Measurements from ENCODE around the gene MATCAP1.

MATCAP1 gene

GRCh38 chr16:67190041-67190440 lies 6.3 kb upstream of the MATCAP1 start, which contains the start of gene EXOC3L1:
Gene EXOC3L1 (minus strand): TSS chr16:67190136. CDS start chr16:67189676, 460 bp downstream.
- Histone ChIP-seq H3K4me3 (ENCODE audit: low read length) (no peak within 1 kb of the TSS), H3K9me3 (replicated peaks; ENCODE audit: insufficient read depth, low read length) (no peaks in the 10 kb centered on the region), H3K4me2 (ENCODE audit: low read depth, low read length) (no peak within 1 kb of the TSS), H2AFZ (ENCODE audit: low read length) (no peak within 1 kb of the TSS), H3K9me2 (replicated peaks; ENCODE audit: insufficient read depth, low read length) (no peaks in the 10 kb centered on the region), H3K36me3 (replicated peaks; ENCODE audit: insufficient read depth, low read length) (peaks cover 5% of the 10 kb centered on the region; the same call in 1 of the 2 replicates), H3K4me1 (ENCODE audit: low read length) (peaks cover 11% of the 10 kb centered on the region), H3F3A (ENCODE audit: insufficient read depth, low read length) (no peaks in the 10 kb centered on the region), H3K9ac (ENCODE audit: low read length) (no peak within 1 kb of the TSS), H3K79me2 (ENCODE audit: low read length) (peaks cover 30% of the 10 kb centered on the region), H3K27me3 (replicated peaks; ENCODE audit: insufficient read depth, low read length) (peaks cover 13% of the 10 kb centered on the region), H4K20me1 (ENCODE audit: insufficient read depth, low read length) (no peaks in the 10 kb centered on the region), H3K27ac (ENCODE audit: low read length) (no peak within 1 kb of the TSS)
- DNase-seq = no peak
- no peak for TF ChIP-seq EZH2phosphoT487 (IDR thresholded peaks at IDR 0.05; ENCODE audit: low read length)
- TF ChIP-seq CTCF (IDR thresholded peaks at IDR 0.05; ENCODE audit: low read length) = no peak
- no peak for TF ChIP-seq EZH2 (optimal IDR thresholded peaks at IDR 0.05; ENCODE audit: low read depth, low read length)

- H3K79me2 ChIP-seq (ENCODE audit: low read length) = peaks cover 18% of the 10 kb centered on the region
- no peaks in the 10 kb centered on the region for H3K9me3 ChIP-seq (replicated peaks; ENCODE audit: insufficient read depth, low read length)
- H4K20me1 ChIP-seq (ENCODE audit: insufficient read depth, low read length) = no peaks in the 10 kb centered on the region
- no peaks in the 10 kb centered on the region for H3K9me2 ChIP-seq (replicated peaks; ENCODE audit: insufficient read depth, low read length)
- peaks cover 9% of the 10 kb centered on the region; the same call in 1 of the 2 replicates for H3F3A ChIP-seq (ENCODE audit: insufficient read depth, low read length)
- no peak overlapping the region for H3K4me2 ChIP-seq (ENCODE audit: low read depth, low read length)
- DNase-seq = no peak
- no peak overlapping the region for H3K4me3 ChIP-seq (ENCODE audit: low read length)
- H3K4me1 ChIP-seq (ENCODE audit: low read length) = peaks cover 17% of the 10 kb centered on the region
- no peaks in the 10 kb centered on the region for H3K36me3 ChIP-seq (replicated peaks; ENCODE audit: insufficient read depth, low read length)
- no peak overlapping the region for H2AFZ ChIP-seq (ENCODE audit: low read length)
- TF ChIP-seq EZH2phosphoT487 (IDR thresholded peaks at IDR 0.05; ENCODE audit: low read length) (no peak), CTCF (IDR thresholded peaks at IDR 0.05; ENCODE audit: low read length) (no peak), EZH2 (optimal IDR thresholded peaks at IDR 0.05; ENCODE audit: low read depth, low read length) (no peak)
- peaks cover 13% of the 10 kb centered on the region for H3K27me3 ChIP-seq (replicated peaks; ENCODE audit: insufficient read depth, low read length)
- no peak overlapping the region for H3K9ac ChIP-seq (ENCODE audit: low read length)
- H3K27ac ChIP-seq (ENCODE audit: low read length) = no peak overlapping the region
Observed at GRCh38 chr16:67188798-67189197, 5.0 kb upstream of the MATCAP1 start.

- DNase-seq = no peak
- peaks cover 14% of the 10 kb centered on the region for H3K4me1 ChIP-seq (ENCODE audit: low read length)
- no peak for TF ChIP-seq EZH2 (optimal IDR thresholded peaks at IDR 0.05; ENCODE audit: low read depth, low read length)
- no peak for TF ChIP-seq EZH2phosphoT487 (IDR thresholded peaks at IDR 0.05; ENCODE audit: low read length)
- TF ChIP-seq CTCF (IDR thresholded peaks at IDR 0.05; ENCODE audit: low read length) = no peak
- no peaks in the 10 kb centered on the region for H4K20me1 ChIP-seq (ENCODE audit: insufficient read depth, low read length)
- no peaks in the 10 kb centered on the region for H3K36me3 ChIP-seq (replicated peaks; ENCODE audit: insufficient read depth, low read length)
- no peaks in the 10 kb centered on the region for H3K9me2 ChIP-seq (replicated peaks; ENCODE audit: insufficient read depth, low read length)
- H3K9ac ChIP-seq (ENCODE audit: low read length) = no peak overlapping the region
- no peaks in the 10 kb centered on the region for H3K9me3 ChIP-seq (replicated peaks; ENCODE audit: insufficient read depth, low read length)
- peaks cover 9% of the 10 kb centered on the region; the same call in 1 of the 2 replicates for H3F3A ChIP-seq (ENCODE audit: insufficient read depth, low read length)
- no peak overlapping the region for H3K27ac ChIP-seq (ENCODE audit: low read length)
- H2AFZ ChIP-seq (ENCODE audit: low read length) = no peak overlapping the region
- H3K4me2 ChIP-seq (ENCODE audit: low read depth, low read length) = no peak overlapping the region
- no peak overlapping the region for H3K4me3 ChIP-seq (ENCODE audit: low read length)
- peaks cover 13% of the 10 kb centered on the region for H3K27me3 ChIP-seq (replicated peaks; ENCODE audit: insufficient read depth, low read length)
- peaks cover 14% of the 10 kb centered on the region for H3K79me2 ChIP-seq (ENCODE audit: low read length)
Observed at GRCh38 chr16:67188323-67188722, 4.6 kb upstream of the MATCAP1 start.

Measured in MM.1S (cell line).